ENCODE measurements around the gene NPBWR2. TPM values are rescaled to one million over a fixed set of nuclear protein-coding genes. Genes with fewer than 3 reads are reported as not detected.

The NPBWR2 gene
- total and polyA plus RNA-seq, 7 donors: not detected

DNA sequence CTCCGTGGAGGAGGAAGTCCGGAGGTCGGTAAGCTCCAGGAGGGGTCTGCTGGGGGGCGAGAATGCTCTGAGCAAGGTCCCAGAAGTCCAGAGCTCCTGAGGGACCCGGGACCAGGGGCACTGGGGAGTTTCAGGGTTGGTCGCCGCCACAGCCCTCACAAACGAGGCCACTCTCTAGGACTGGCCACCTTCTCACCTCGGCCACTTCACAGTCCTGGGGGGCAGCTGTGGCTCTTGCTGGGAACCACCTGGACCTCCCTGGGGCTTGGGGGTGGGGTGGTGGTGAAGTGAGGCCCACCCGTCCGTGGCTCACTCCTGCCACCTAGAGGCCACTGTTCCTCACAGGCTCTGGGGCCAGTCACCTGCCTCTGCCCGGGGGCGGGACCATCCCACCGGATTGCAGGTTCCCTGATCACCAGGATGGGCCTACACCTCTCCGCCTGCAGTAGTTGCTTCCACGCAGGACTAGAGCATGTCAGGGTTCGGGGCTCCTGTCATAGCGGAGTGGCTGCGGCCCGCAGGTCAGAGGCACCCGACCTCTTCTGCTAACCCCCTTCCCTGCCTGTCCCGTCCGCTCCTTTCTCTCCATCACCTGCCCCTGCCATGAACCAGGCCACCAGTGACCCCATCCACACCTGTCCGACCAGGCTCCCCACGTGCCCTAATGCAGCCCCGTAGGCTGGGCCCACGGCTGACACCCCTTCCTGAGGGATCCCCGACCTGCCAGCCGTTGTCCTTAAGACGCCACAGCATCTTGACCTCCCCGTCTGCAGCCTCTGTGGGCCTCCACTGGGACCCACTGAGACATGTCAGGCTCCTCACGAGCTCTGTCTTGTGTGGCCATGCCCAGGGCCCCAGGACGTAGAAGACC lies 49.5 kb downstream of the NPBWR2 start:
- WGBS, 3 donors: 30 to 35% (median 33%) methylated on average over 27 to 33 of the region's 33 CpGs

DNA sequence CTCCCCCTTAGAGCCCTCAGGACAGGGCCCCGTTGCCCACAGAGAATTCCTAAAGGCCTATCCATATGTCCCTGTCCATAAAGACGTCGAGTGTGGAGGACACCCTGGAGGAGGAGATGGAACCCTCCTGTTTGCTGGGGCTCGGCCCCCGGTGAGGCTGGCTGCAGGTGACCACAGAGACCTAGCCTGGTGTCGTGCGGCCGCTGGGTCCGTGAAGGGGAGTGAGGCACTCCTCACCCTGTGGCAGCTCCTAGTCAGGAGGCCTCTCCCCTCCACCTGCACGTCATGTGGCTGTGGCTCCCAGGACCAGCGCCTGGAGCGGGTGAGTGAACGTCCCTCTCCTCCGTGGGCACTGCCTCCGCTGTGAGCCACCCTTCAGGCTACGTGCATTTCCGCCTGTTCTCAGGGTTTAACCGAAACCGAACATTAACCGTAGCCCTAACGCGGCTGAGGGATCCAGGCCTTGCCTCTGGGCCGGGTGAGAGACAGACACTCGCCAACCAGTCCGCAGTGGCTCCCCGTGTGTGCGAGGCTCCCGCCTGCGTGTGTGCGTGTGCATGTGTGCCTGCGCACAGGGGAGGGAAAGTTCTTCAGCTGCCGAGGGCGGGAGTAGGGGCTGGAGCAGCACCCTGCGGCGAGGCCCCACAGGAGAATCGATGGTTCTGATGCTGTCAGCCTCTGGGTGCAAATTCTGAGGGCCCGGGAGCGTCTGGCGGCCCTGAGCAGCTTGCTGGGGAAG lies 50.3 kb downstream of the NPBWR2 start:
- Histone ChIP-seq H3K4me3 (peak overlapping the region; percentile 44), H3K27ac (peak overlapping the region; percentile 68), H3K27me3 (ENCODE audit: insufficient read depth in 3 of 3, low read length in 2 of 3) (peaks cover 0 to 7% (median 0%) of the 10 kb centered on the region in 3 donors), H3K36me3 (ENCODE audit: insufficient read depth in 1 of 2, low read depth in 1 of 2) (no peaks in the 10 kb centered on the region), H3K4me1 (no peaks in the 10 kb centered on the region), H3K9me3 (no peaks in the 10 kb centered on the region)
- TF ChIP-seq, protein P1, sequence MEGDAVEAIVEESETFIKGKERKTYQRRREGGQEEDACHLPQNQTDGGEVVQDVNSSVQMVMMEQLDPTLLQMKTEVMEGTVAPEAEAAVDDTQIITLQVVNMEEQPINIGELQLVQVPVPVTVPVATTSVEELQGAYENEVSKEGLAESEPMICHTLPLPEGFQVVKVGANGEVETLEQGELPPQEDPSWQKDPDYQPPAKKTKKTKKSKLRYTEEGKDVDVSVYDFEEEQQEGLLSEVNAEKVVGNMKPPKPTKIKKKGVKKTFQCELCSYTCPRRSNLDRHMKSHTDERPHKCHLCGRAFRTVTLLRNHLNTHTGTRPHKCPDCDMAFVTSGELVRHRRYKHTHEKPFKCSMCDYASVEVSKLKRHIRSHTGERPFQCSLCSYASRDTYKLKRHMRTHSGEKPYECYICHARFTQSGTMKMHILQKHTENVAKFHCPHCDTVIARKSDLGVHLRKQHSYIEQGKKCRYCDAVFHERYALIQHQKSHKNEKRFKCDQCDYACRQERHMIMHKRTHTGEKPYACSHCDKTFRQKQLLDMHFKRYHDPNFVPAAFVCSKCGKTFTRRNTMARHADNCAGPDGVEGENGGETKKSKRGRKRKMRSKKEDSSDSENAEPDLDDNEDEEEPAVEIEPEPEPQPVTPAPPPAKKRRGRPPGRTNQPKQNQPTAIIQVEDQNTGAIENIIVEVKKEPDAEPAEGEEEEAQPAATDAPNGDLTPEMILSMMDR (IDR thresholded peaks at IDR 0.05): no peak
- intact Hi-C loops (cut with DNase I): no loop called here
- ATAC-seq (peak in 1 of 4 donors; percentile 14), DNase-seq (no peak)
- WGBS, 3 donors: 48 to 50% (median 49%) methylated on average over 39 of the region's 39 CpGs

More for the DNA sequence above, 49.5 kb downstream of the NPBWR2 start:
- Histone ChIP-seq H3K4me3 (peak overlapping the region; percentile 44), H3K36me3 (ENCODE audit: insufficient read depth in 1 of 2, low read depth in 1 of 2) (no peaks in the 10 kb centered on the region), H3K9me3 (no peaks in the 10 kb centered on the region), H3K4me1 (no peaks in the 10 kb centered on the region), H3K27ac (peak overlapping the region; percentile 68), H3K27me3 (ENCODE audit: insufficient read depth in 3 of 3, low read length in 2 of 3) (no peaks in the 10 kb centered on the region)
- DNase-seq: peak; percentile 77 to 86
- intact Hi-C loops (cut with DNase I): loop anchor here in 1 of 2 donors (2.0 kb wide), 1 partner anchor 77 kb away; the partner anchor contains the start of gene PRPF6
- TF ChIP-seq, protein P1 (IDR thresholded peaks at IDR 0.05): peak; percentile 73
- peak; percentile 61 to 73 (median 67) for ATAC-seq

DNA sequence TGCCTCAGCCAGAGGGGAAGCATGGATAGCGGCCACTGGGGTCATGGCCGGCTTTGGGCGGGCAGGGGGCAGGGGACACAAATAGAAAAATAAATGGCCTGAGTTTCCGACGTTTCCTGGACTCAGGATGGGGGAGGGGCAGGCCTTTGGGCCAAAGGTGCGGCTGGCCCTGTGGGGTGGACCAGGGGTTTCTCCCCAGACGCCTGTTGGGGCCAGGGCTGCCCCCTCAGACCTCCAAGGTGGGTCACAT lies 50.8 kb downstream of the NPBWR2 start:
- no peaks in the 10 kb centered on the region for H3K36me3 ChIP-seq (ENCODE audit: insufficient read depth in 1 of 2, low read depth in 1 of 2)
- 40 to 47% (median 42%) methylated on average over 7 of the region's 7 CpGs for WGBS, 3 donors
- peak overlapping the region; percentile 44 for H3K4me3 ChIP-seq
- no peaks in the 10 kb centered on the region for H3K9me3 ChIP-seq
- TF ChIP-seq, protein P1 (IDR thresholded peaks at IDR 0.05): no peak
- H3K27me3 ChIP-seq (ENCODE audit: insufficient read depth in 3 of 3, low read length in 2 of 3): peaks cover 0 to 10% (median 0%) of the 10 kb centered on the region in 3 donors
- no peak for ATAC-seq
- H3K27ac ChIP-seq: peak overlapping the region; percentile 68
- intact Hi-C loops (cut with DNase I): no loop called here
- DNase-seq: no peak
- no peaks in the 10 kb centered on the region for H3K4me1 ChIP-seq

DNA sequence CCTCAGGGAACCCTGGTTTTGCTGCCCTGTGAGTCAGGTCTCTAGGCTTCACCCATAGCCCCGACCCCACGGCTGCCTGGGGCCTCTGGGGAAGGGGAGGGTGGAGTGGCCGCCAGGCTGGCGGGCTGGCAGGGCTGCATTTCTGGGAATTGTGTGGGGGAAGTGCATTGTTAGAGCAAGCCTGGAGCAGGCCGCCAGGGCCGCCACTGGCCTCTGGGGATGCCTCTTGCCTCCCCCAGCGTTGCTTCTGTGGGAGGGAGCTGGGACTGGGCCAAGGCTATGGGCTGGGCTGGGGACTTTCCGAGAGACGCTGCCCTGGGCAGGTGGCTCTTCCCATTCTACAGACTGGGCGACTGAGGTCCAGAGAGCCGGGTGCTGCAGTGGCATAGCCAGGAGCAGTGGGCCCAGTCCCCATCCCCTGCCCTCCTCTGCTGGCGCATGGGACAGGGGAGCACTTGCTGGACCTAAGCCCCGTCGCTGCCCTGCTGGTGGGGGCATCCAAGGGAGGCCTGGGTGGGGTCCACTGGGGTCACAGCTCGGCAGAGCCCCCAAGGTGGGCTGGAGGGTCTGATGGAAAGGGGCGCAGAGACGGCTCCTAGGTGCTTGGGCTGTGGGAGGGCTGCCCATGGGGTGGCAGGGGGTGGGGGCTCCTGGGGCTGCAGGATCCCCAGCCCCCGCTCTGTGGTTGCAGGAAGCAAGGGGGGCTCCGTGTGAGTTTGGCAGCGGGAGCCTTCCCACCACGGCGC lies 51.3 kb downstream of the NPBWR2 start:
- DNase-seq (peak; percentile 47 to 75), ATAC-seq (peak; percentile 9 to 29 (median 16))
- 38 to 42% (median 40%) methylated on average over 17 to 22 of the region's 22 CpGs for WGBS, 3 donors
- no peaks in the 10 kb centered on the region for H3K9me3 ChIP-seq
- TF ChIP-seq, protein P1 (IDR thresholded peaks at IDR 0.05): no peak
- intact Hi-C loops (cut with DNase I): no loop called here
- H3K4me3 ChIP-seq: peak overlapping the region; percentile 44
- no peaks in the 10 kb centered on the region for H3K4me1 ChIP-seq
- no peaks in the 10 kb centered on the region for H3K36me3 ChIP-seq (ENCODE audit: insufficient read depth in 1 of 2, low read depth in 1 of 2)
- peak overlapping the region; percentile 68 for H3K27ac ChIP-seq
- peaks cover 0 to 13% (median 0%) of the 10 kb centered on the region in 3 donors for H3K27me3 ChIP-seq (ENCODE audit: insufficient read depth in 3 of 3, low read length in 2 of 3)

Measured in psoas muscle (tissue), 8 donors.